Measurements from ENCODE around the gene STX10.
A peak's percentile ranks its signal among the peaks of the same experiment; 100 is the strongest.

Gene STX10

GRCh38 chr19:13101590-13102415 is 48.4 kb downstream of the STX10 start:
- DNase-seq (ENCODE audit: low read depth in 4 of 4, low spot score in 1 of 4): no peak

GRCh38 chr19:13100841-13101589 is 49.2 kb downstream of the STX10 start:
- no peak for DNase-seq (ENCODE audit: low read depth in 4 of 4, low spot score in 1 of 4)

GRCh38 chr19:13100031-13100588 is 50.1 kb downstream of the STX10 start:
- DNase-seq (ENCODE audit: low read depth in 4 of 4, low spot score in 1 of 4): peak in 1 of 4 experiments; percentile 55

GRCh38 chr19:13099073-13099999 is 50.8 kb downstream of the STX10 start:
- DNase-seq (ENCODE audit: low read depth in 4 of 4, low spot score in 1 of 4): peak in 2 of 4 experiments; percentile 56 to 66

- DNase-seq (ENCODE audit: low read depth in 4 of 4, low spot score in 1 of 4): no peak
These were observed 51.7 kb downstream of the STX10 start for GRCh38 chr19:13098277-13099072.

GRCh38 chr19:13097463-13098258 is 52.5 kb downstream of the STX10 start:
- no peak for DNase-seq (ENCODE audit: low read depth in 4 of 4, low spot score in 1 of 4)

- DNase-seq (ENCODE audit: low read depth in 4 of 4, low spot score in 1 of 4): no peak
These were observed 53.1 kb downstream of the STX10 start for GRCh38 chr19:13097033-13097462.

- no peak for DNase-seq (ENCODE audit: low read depth in 4 of 4, low spot score in 1 of 4)
These were observed 53.9 kb downstream of the STX10 start for GRCh38 chr19:13095934-13096927.

- no peak for DNase-seq (ENCODE audit: low read depth in 4 of 4, low spot score in 1 of 4)
These were observed 54.8 kb downstream of the STX10 start for GRCh38 chr19:13095393-13095784.

GRCh38 chr19:13094771-13095392 is 55.3 kb downstream of the STX10 start:
- no peak for DNase-seq (ENCODE audit: low read depth in 4 of 4, low spot score in 1 of 4)

GRCh38 chr19:13094106-13094504 is 56.1 kb downstream of the STX10 start:
- DNase-seq (ENCODE audit: low read depth in 4 of 4, low spot score in 1 of 4): no peak

Measured in stimulated activated CD4-positive, alpha-beta T cell treated with anti-CD3 and anti-CD28 coated beads, Interleukin-1b, Interleukin-23, amount 100 ng/mL, for 24 hours (primary cell).